HepG2 (cell line): ENCODE measurements around the gene DPM2. TPM values are rescaled to one million over a fixed set of nuclear protein-coding genes. Genes with fewer than 3 reads are reported as not detected.

Experiments used
- ATAC-seq: fragments of 200-7000 bp; cut with Tn5 transposase; 3 replicates; pipeline ENCODE4 v1.9.1; 2020; ENCODE audit warnings: mild to moderate bottlenecking, moderate library complexity
- BruUV-seq: library from RNA; stranded (reverse); fragments of 400-500 nt; replicated peaks from 2 replicates; lab custom pipeline; 2021; lab: Mats Ljungman, UMichigan
- CTCF ChIA-PET: fragments of 300-600 bp; formaldehyde crosslinking; extraction: SDS; loops from one replicate; lab custom pipeline; 2021; ENCODE audit warnings: low total read pairs, inconsistent platforms, low intra/inter-chr PET ratio; lab: Yijun Ruan, JAX
- POLR2A ChIA-PET: fragments of 350-600 bp; sonication (Branson Sonifier 250); formaldehyde crosslinking; loops from one replicate; lab custom pipeline; 2020; ENCODE audit warnings: antibody characterized with exemption, inconsistent platforms; lab: Yijun Ruan, JAX
- DNase-seq: peaks from one replicate; pipeline ENCODE4 v3.0.0-alpha.2; 2015; ENCODE audit warnings: low spot score
- FAIRE-seq: peaks from 3 replicates; lab custom pipeline; 2011; peaks lifted over from hg19 to GRCh38; lab: Jason Lieb, UNC
- H2AFZ ChIP-seq: one replicate; pipeline ENCODE4 v1.6.1; 2011; ENCODE audit warnings: low read length, inconsistent platforms
- H3K27ac ChIP-seq: fragments of 300-600 bp; 3 replicates; pipeline ENCODE4 v1.8.0; 2011; ENCODE audit warnings: mixed run types, mild to moderate bottlenecking, mixed read lengths, low read length, inconsistent platforms; ENCODE audit not compliant: insufficient read depth; ENCODE audit errors: extremely low read length
- H3K27me3 ChIP-seq, 2 experiments: fragments of 200-600 bp in 1 of 2; 2 replicates in 1 of 2; 3 replicates in 1 of 2; pipeline versions ENCODE4 v1.6.0 to v1.8.0; 2011; ENCODE audit warnings: low read length in 2 of 2, mild to moderate bottlenecking in 2 of 2, moderate library complexity in 2 of 2, inconsistent platforms in 1 of 2; ENCODE audit not compliant: insufficient read depth in 2 of 2, control insufficient read depth in 1 of 2
- H3K36me3 ChIP-seq, 2 experiments: fragments of 200-600 bp in 1 of 2; replicated peaks in 1 of 2; 2 replicates in 1 of 2; 3 replicates in 1 of 2; pipeline versions ENCODE4 v1.5.1 to v1.8.0; 2011; ENCODE audit warnings: low read length in 2 of 2, inconsistent platforms in 1 of 2; ENCODE audit not compliant: insufficient read depth in 2 of 2, control insufficient read depth in 1 of 2
- H3K4me1 ChIP-seq: 2 replicates; pipeline ENCODE4 v1.5.1; 2012; ENCODE audit warnings: low read length, inconsistent platforms; ENCODE audit not compliant: insufficient read depth
- H3K4me2 ChIP-seq: 2 replicates; pipeline ENCODE4 v1.6.0; 2011; ENCODE audit warnings: low read depth, low read length, inconsistent platforms
- H3K4me3 ChIP-seq, 3 experiments: fragments of 200-600 bp in 1 of 3; sonication (generic), shearing (Covaris generic) in 1 of 3; replicated peaks in 1 of 3; 2 replicates each; pipeline ENCODE4 v1.5.1; 2011 to 2016; ENCODE audit warnings: low read length in 3 of 3, inconsistent platforms in 2 of 3, low read depth in 2 of 3, mild to moderate bottlenecking in 2 of 3, control low read depth in 1 of 3, mixed read lengths in 1 of 3; ENCODE audit not compliant: insufficient read depth in 1 of 3
- H3K79me2 ChIP-seq: one replicate; pipeline ENCODE4 v1.6.1; 2011; ENCODE audit warnings: low read length, inconsistent platforms; ENCODE audit not compliant: insufficient read depth
- H3K9ac ChIP-seq: 2 replicates; pipeline ENCODE4 v1.6.0; 2011; ENCODE audit warnings: mild to moderate bottlenecking, low read depth, low read length, inconsistent platforms; ENCODE audit not compliant: insufficient read depth
- H3K9me3 ChIP-seq: 2 replicates; pipeline ENCODE4 v1.5.1; 2012; ENCODE audit warnings: mild to moderate bottlenecking, low read length
- H4K20me1 ChIP-seq: 2 replicates; pipeline ENCODE4 v1.6.0; 2011; ENCODE audit warnings: inconsistent platforms, mild to moderate bottlenecking, low read length, moderate library complexity; ENCODE audit not compliant: insufficient read depth
- FLYWCH1 ChIP-seq: sonication (generic); formaldehyde crosslinking; IDR thresholded peaks from 2 replicates; pipeline ENCODE4 v1.8.1; 2023; ENCODE audit warnings: mild to moderate bottlenecking, missing genetic modification reagents
- HNRNPL ChIP-seq: fragments of 200-400 bp; formaldehyde crosslinking; IDR thresholded peaks from 2 replicates; pipeline ENCODE4 v1.6.1; 2017; ENCODE audit warnings: mild to moderate bottlenecking, low read depth, low read length
- PAF1 ChIP-seq: IDR thresholded peaks from 2 replicates; pipeline ENCODE4 v1.6.1; 2016; ENCODE audit warnings: missing genetic modification reagents, missing compliant biosample characterization
- RBFOX2 ChIP-seq: fragments of 200-400 bp; formaldehyde crosslinking; IDR thresholded peaks from 2 replicates; pipeline ENCODE4 v1.6.1; 2017; ENCODE audit warnings: low read depth, mild to moderate bottlenecking, low read length
- ZBTB38 ChIP-seq: sonication (generic); formaldehyde crosslinking; IDR thresholded peaks from 2 replicates; pipeline ENCODE4 v1.5.1; 2020; ENCODE audit warnings: mild to moderate bottlenecking, missing genetic modification reagents
- ZNF510 ChIP-seq: sonication (generic); formaldehyde crosslinking; IDR thresholded peaks from 2 replicates; pipeline ENCODE4 v1.4.0; 2020; ENCODE audit warnings: low read depth, mild to moderate bottlenecking, missing genetic modification reagents
- ZNF557 ChIP-seq: sonication (generic); formaldehyde crosslinking; IDR thresholded peaks from 2 replicates; pipeline ENCODE4 v1.4.0; 2020; ENCODE audit warnings: missing genetic modification reagents
- ZNF713 ChIP-seq: sonication (generic); formaldehyde crosslinking; IDR thresholded peaks from 2 replicates; pipeline ENCODE4 v1.4.0; 2020; ENCODE audit warnings: mild to moderate bottlenecking, missing genetic modification reagents
- WGBS: methylation state at CpG from one replicate; pipeline ENCODE4 v1.1.6; 2017; ENCODE audit warnings: low lambda C conversion rate; 5-methylcytosine and 5-hydroxymethylcytosine counted together
- in situ Hi-C: cut with HindIII; loops from 2 replicates; pipeline ENCODE4 v1.10.0; 2017; ENCODE audit warnings: low pct_unique_long_range_greater_than_20kb; ENCODE audit not compliant: extremely low pct_ligation_motif_present
- intact Hi-C: fragments of 100-400 bp; cut with micrococcal nuclease; formaldehyde crosslinking; loops from one replicate; pipeline ENCODE4 v1.10.0; 2022; ENCODE audit not compliant: unreplicated experiment
- polyA plus RNA-seq, 8 experiments: library from polyadenylated mRNA; depleted of rRNA in 3 of 8; stranded (reverse) in 7 of 8; unstranded in 1 of 8; fragments of >200 nt; fragmentation: Illumina TruSeq in 4 of 8; extraction: Trizol in 4 of 8; gene quantifications; 2 replicates each; pipeline versions ENCODE4 v1.2.1 to v1.2.3, GENCODE V29; 2011 to 2016; ENCODE audit warnings: low read depth in 4 of 8, missing spikeins in 1 of 8, mixed read lengths in 1 of 8; ENCODE audit not compliant: insufficient read depth in 1 of 8
- total RNA-seq, 5 experiments: library from RNA; depleted of rRNA; stranded (reverse); fragments of >200 nt; fragmentation: Illumina TruSeq; extraction: Trizol; gene quantifications; 2 replicates each; pipeline ENCODE4 v1.2.3, GENCODE V29; 2016; ENCODE audit warnings: low read depth in 1 of 5
- TF ChIP-seq, protein P1 (sequence below): sonication (generic); formaldehyde crosslinking; IDR thresholded peaks from 2 replicates; pipeline ENCODE4 v1.8.1; 2023; ENCODE audit warnings: mild to moderate bottlenecking, missing genetic modification reagents
- TF ChIP-seq, protein P2 (sequence below): sonication (generic); formaldehyde crosslinking; IDR thresholded peaks from 2 replicates; pipeline ENCODE4 v1.4.0; 2020; ENCODE audit warnings: missing genetic modification reagents

Gene DPM2
- total and polyA plus RNA-seq, 2 of the 13 experiments (the other 11 are each of a cell fraction or from before 2014, with no cell fraction given) = 24.8 to 35.3 TPM

DNA sequence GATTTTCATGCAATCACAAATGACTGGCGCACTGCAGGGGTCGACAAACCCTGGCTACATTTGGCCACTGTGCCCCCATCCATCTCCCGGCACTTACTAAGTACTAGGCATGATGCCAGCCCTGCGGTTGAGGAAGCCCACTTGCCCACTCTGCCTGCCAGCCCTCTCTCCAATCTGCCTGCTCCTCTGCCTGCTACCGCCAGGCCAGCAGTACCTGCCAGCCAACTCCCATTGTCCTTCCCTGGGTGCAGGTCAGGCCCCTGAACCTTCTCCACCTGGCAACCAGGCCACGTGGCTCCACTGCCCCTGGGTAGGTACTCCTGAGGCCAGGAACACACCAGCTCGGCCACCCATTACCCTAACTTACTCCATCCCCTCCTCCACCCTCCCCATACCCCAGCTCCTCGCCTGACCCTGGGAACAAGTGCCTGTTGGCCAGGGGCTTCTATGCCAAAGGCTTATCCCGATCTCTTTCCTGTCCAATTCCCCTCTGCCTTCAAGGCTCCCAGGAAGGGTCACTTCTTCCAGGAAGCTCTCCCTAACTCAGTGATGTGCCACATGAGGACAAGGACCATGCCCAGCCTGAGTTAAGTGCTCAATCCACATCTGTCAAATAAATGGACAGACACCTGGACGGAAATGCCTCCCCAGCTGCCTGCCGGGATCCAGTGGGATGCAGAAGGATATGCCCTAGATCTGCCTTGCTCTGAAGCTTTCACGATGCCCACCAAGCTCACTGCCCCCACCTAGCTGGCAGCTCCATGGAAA is 36.5 kb upstream of the DPM2 start (continued):
- TF ChIP-seq ZNF510 (CRISPR knock-in tag) (no peak), ZNF557 (CRISPR knock-in tag) (no peak), FLYWCH1 (CRISPR knock-in tag) (no peak), ZNF713 (CRISPR knock-in tag) (no peak)
- TF ChIP-seq, protein P1, sequence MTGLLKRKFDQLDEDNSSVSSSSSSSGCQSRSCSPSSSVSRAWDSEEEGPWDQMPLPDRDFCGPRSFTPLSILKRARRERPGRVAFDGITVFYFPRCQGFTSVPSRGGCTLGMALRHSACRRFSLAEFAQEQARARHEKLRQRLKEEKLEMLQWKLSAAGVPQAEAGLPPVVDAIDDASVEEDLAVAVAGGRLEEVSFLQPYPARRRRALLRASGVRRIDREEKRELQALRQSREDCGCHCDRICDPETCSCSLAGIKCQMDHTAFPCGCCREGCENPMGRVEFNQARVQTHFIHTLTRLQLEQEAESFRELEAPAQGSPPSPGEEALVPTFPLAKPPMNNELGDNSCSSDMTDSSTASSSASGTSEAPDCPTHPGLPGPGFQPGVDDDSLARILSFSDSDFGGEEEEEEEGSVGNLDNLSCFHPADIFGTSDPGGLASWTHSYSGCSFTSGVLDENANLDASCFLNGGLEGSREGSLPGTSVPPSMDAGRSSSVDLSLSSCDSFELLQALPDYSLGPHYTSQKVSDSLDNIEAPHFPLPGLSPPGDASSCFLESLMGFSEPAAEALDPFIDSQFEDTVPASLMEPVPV (CRISPR knock-in tag) = no peak

DNA sequence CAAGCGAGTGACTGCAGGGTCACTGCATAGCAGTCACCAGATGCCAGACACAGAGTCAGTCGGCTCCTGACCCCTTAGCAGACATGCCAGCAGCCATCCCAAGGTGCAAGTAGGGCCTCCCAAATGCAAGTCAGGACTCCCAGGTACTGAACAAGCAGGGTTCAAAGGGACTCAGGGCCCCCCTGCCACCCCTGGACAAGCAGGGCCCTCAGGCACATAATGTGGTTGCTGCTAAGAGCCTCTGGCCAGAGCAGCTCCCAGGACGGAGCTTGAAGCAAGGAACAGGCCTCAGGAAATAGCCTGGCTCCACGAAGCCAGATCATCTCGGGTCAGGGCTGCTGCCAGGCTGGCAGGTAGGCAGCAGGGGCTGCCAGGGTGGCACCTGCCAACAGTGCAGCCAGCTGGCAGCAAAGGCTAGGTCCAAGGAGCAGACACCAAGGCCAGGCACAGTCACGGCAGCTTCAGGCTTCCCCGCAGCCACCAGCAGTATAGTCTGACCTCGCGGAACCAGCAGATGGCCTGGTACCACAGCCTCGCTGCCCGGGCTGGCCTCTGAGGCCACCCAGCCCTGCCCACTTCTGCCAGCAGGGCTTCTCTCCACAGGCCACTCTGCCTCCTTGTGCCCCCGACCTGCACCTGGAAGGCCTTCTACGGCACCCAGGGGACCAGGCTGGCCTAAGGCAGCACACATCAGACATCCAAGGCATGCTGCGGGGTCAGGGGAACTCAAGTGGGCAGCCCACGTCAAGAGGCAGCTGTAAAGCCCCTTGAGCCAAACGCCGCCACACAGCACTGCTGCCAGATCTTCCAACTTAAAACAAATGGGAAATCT is 35.7 kb upstream of the DPM2 start:
- TF ChIP-seq, protein P2, sequence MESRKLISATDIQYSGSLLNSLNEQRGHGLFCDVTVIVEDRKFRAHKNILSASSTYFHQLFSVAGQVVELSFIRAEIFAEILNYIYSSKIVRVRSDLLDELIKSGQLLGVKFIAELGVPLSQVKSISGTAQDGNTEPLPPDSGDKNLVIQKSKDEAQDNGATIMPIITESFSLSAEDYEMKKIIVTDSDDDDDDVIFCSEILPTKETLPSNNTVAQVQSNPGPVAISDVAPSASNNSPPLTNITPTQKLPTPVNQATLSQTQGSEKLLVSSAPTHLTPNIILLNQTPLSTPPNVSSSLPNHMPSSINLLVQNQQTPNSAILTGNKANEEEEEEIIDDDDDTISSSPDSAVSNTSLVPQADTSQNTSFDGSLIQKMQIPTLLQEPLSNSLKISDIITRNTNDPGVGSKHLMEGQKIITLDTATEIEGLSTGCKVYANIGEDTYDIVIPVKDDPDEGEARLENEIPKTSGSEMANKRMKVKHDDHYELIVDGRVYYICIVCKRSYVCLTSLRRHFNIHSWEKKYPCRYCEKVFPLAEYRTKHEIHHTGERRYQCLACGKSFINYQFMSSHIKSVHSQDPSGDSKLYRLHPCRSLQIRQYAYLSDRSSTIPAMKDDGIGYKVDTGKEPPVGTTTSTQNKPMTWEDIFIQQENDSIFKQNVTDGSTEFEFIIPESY (CRISPR knock-in tag) = peak; percentile 71; the same call in 1 of the 2 replicates
- TF ChIP-seq RBFOX2 (0 out of 2 replicates have a peak, but pooled peaks have one; percentile 31), ZBTB38 (CRISPR knock-in tag) (0 out of 2 replicates have a peak, but pooled peaks have one; percentile 19), HNRNPL (peak; percentile 81), PAF1 (CRISPR knock-in tag) (no peak)
- peaks cover 0 to 4% of the 10 kb centered on the region in 2 experiments; a peak in 2 of 5 replicates for H3K36me3 ChIP-seq
- no peak overlapping the region for H2AFZ ChIP-seq
- peaks cover 95% of the 10 kb centered on the region for H3K79me2 ChIP-seq
- no CpG with 5 or more reads among the region's 17 CpGs for WGBS
- ATAC-seq = no peak
- no peak for DNase-seq
- intact Hi-C loops (no loop called here), in situ Hi-C loops (no loop called here)
- H3K27ac ChIP-seq = no peak overlapping the region
- H3K4me3 ChIP-seq = no peak overlapping the region
- H3K9me3 ChIP-seq = no peaks in the 10 kb centered on the region
- peaks cover 67% of the 10 kb centered on the region for H3K4me1 ChIP-seq
- no peak overlapping the region for H3K4me2 ChIP-seq
- H3K27me3 ChIP-seq = no peaks in the 10 kb centered on the region
- H3K9ac ChIP-seq = no peak overlapping the region
- POLR2A ChIA-PET = interaction anchor here (1.0 kb wide), 1 partner anchor 23 kb away, joined by 3 read pairs; no protein-coding TSS in a partner anchor
- FAIRE-seq = no peak
- BruUV-seq = no TSS peak
- H4K20me1 ChIP-seq = peaks cover 27% of the 10 kb centered on the region; the same call in 1 of the 2 replicates
- CTCF ChIA-PET = no interaction called here
